ENCODE results near the gene GSTT4. TPM values are rescaled to one million over a fixed set of nuclear protein-coding genes. Genes with fewer than 3 reads are reported as not detected.

GSTT4 gene
- not detected in 2 replicates for total RNA-seq

GRCh38 chr22:24005201-24005600 is at the start of gene GSTT4:
Gene GSTT4 (minus strand): TSS chr22:24005453. CDS start chr22:24005356, 97 bp downstream.

DNA sequence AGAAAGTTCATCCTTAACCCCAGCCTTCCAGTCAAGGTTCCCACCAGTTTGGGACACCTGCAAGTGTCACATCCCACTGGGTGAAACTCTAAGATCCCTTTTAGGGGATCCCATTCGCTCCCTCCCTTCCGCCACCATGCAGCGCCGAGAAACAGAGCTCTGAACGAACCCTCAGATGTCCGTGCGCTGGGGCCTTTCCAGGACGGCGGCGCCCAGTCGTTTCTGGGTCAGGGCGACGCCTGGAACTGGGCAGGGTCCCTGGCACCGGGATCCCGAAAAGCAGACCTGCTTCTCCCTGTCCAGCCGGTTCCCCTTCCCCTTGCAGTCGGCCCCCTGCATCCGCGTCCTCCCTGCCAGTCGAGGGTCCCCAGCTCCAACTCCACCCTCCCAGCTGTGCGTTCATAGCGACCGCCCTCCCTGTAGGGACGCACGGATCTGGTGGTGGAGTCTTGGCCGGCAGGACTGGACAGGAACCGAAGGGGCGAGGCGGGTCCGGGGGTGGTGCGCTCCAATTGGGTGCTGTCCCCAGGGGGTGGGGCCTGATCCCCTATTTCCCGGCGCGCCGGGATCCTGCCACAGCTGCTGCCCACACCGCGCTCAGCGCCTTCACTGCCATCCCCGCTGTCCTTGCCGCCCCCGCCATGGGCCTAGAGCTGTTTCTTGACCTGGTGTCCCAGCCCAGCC is 25.6 kb downstream of the GSTT4 start, which contains the start of gene GSTT2:
GSTT2 (plus strand) TSS at position 578 of the 684 bp plus-strand sequence.

DNA sequence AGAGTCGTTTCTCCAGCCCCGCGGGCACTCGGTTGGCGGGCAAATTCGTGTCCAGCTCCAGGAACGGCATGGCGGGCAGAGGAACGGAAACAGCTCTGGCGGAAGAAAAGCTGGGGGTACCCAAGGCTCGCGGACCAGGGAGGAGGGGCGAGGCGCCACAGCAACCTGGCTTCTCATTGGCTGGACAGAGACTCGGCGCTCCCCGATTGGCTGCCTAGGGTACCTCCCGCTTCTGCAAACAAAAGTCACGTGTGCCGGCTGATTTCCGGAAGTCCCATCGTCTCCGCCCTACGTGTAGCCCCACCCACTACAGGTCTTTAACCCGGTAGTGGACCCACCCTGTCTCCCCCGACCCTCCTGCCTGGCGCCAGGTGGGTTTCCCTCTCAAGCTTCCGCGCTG is 30.9 kb downstream of the GSTT4 start, which contains the start of gene DDT:
DDT (minus strand) TSS at position 97 of the 400 bp plus-strand sequence; CDS start at position 70, 27 bp downstream.

DNA sequence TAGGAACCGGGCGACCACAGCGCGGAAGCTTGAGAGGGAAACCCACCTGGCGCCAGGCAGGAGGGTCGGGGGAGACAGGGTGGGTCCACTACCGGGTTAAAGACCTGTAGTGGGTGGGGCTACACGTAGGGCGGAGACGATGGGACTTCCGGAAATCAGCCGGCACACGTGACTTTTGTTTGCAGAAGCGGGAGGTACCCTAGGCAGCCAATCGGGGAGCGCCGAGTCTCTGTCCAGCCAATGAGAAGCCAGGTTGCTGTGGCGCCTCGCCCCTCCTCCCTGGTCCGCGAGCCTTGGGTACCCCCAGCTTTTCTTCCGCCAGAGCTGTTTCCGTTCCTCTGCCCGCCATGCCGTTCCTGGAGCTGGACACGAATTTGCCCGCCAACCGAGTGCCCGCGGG is 38.7 kb downstream of the GSTT4 start, which contains the start of gene DDTL:
DDTL (plus strand) TSS at position 321 of the 400 bp plus-strand sequence; CDS start at position 348, 27 bp downstream.

DNA sequence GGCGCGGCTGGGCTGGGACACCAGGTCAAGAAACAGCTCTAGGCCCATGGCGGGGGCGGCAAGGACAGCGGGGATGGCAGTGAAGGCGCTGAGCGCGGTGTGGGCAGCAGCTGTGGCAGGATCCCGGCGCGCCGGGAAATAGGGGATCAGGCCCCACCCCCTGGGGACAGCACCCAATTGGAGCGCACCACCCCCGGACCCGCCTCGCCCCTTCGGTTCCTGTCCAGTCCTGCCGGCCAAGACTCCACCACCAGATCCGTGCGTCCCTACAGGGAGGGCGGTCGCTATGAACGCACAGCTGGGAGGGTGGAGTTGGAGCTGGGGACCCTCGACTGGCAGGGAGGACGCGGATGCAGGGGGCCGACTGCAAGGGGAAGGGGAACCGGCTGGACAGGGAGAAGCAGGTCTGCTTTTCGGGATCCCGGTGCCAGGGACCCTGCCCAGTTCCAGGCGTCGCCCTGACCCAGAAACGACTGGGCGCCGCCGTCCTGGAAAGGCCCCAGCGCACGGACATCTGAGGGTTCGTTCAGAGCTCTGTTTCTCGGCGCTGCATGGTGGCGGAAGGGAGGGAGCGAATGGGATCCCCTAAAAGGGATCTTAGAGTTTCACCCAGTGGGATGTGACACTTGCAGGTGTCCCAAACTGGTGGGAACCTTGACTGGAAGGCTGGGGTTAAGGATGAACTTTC is 44.0 kb downstream of the GSTT4 start, which contains the start of gene GSTT2B:
GSTT2B (minus strand) TSS at position 112 of the 688 bp plus-strand sequence; CDS start at position 48, 64 bp downstream.

Other genes with a start within 250 kb of the GSTT4 start
- gene C22orf15, start 242.5 kb downstream of the GSTT4 start, total RNA-seq: 0.63 TPM in 1 of 2 replicates, not detected in the other
- gene CHCHD10, start 237.5 kb downstream of the GSTT4 start, total RNA-seq: 4.3 and 8.4 TPM in 2 replicates
- gene MMP11, start 232.6 kb downstream of the GSTT4 start, total RNA-seq: 8.0 and 8.6 TPM in 2 replicates
- gene SMARCB1, start 218.5 kb downstream of the GSTT4 start, total RNA-seq: 26.6 and 33.3 TPM in 2 replicates
- 0.19 and 0.63 TPM in 2 replicates for gene DERL3, start 166.4 kb downstream of the GSTT4 start, total RNA-seq
- gene SLC2A11, start 147.6 kb downstream of the GSTT4 start, total RNA-seq: 4.7 and 5.1 TPM in 2 replicates
- gene MIF, start 111.1 kb downstream of the GSTT4 start, total RNA-seq: 349 and 403 TPM in 2 replicates
- gene GSTT2B, start 44.3 kb downstream of the GSTT4 start, total RNA-seq: 3.8 and 5.1 TPM in 2 replicates
- gene DDTL, start 38.6 kb downstream of the GSTT4 start, total RNA-seq: 2.4 and 2.5 TPM in 2 replicates
- gene DDT, start 31.0 kb downstream of the GSTT4 start, total RNA-seq: 103 and 113 TPM in 2 replicates
- gene GSTT2, start 25.3 kb downstream of the GSTT4 start, total RNA-seq: 0.38 TPM in 1 of 2 replicates, not detected in the other
- gene CABIN1, start 5.9 kb upstream of the GSTT4 start, total RNA-seq: 26.2 and 46.3 TPM in 2 replicates
- gene SUSD2, start 176.0 kb upstream of the GSTT4 start, total RNA-seq: 0.09 and 0.94 TPM in 2 replicates
- gene GGT5, start 239.6 kb upstream of the GSTT4 start, total RNA-seq: 6.7 and 11.0 TPM in 2 replicates